ENCODE data around the gene MBD5.

DNA sequence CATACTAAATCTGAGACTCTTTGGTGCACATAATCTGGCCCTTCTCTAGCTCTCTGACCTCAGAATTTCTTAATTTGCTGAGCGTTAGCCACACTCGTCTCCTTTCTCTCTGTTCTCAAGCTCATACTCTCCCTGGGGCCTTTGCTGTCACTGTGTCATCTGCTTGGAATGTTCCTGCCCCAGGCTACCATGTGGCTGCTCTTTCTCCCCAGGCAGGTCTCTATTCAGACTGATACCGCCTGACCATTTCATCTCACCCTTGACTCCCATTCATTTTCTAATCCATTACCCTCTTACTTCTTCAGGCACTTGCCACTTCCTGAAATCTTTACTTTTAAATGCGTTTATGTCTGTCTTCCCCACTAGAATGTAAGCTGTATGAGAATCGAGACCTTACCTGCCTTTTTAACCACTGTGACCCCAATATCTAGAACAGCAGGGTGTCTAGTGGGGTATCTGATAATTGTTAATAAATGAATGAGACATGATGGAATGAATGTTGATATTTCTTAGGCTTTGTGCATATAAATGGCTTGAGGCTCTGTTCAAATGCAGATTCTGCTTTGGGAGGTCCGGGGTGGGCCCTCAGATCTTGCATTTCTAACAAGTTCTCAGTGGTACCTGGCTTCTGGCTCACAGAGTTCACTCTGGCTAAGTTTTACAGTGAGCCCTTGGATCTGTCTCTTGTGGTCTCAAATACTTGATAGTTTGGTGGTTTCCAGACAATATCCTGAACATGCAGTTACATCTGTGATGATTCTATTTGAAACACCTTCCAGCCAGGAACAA, 533.8 kb downstream of the MBD5 start:
- TF ChIP-seq GATA2 (IDR thresholded peaks at IDR 0.05; ENCODE audit: low read depth, low read length) = no peak
- TF ChIP-seq GATA3 (IDR thresholded peaks at IDR 0.05; ENCODE audit: low read depth, low read length) = no peak

All from SH-SY5Y (cell line).